Activated gamma-delta T cell treated with anti-CD3 and anti-CD28 coated beads, Interleukin-2, amount 50 U/mL, for 16 hours (primary cell): Measurements from ENCODE around the gene AVPR2.

Source experiments
- DNase-seq: peaks from one replicate; pipeline ENCODE4 v3.0.0-alpha.2; 2020; ENCODE audit warnings: low read depth

AVPR2 gene

GRCh38 chrX:153913701-153914100 is 9.2 kb downstream of the AVPR2 start:
- DNase-seq = no peak

- no peak for DNase-seq
Observed at GRCh38 chrX:153917869-153918268, 13.4 kb downstream of the AVPR2 start.

GRCh38 chrX:153919281-153919680 is 14.8 kb downstream of the AVPR2 start:
- no peak for DNase-seq

- no peak for DNase-seq
Observed at GRCh38 chrX:153920546-153920945, 16.1 kb downstream of the AVPR2 start.

GRCh38 chrX:153921070-153921469 is 16.6 kb downstream of the AVPR2 start:
- DNase-seq = no peak

- DNase-seq = no peak
Observed at GRCh38 chrX:153921511-153922446, 17.3 kb downstream of the AVPR2 start.

- DNase-seq = no peak
Observed at GRCh38 chrX:153922932-153923857, 18.7 kb downstream of the AVPR2 start.

GRCh38 chrX:153924149-153924861 is 19.8 kb downstream of the AVPR2 start:
- no peak for DNase-seq

GRCh38 chrX:153925387-153925738 is 20.9 kb downstream of the AVPR2 start:
- DNase-seq = no peak

- DNase-seq = no peak
Observed at GRCh38 chrX:153925739-153926551, 21.5 kb downstream of the AVPR2 start, which contains the start of gene ARHGAP4. TSS of gene ARHGAP4 (minus strand) at chrX:153926264. CDS start at chrX:153926202, 62 bp downstream.

- no peak for DNase-seq
Observed at GRCh38 chrX:153926552-153926857, 22.0 kb downstream of the AVPR2 start.

GRCh38 chrX:153926858-153927671 is 22.6 kb downstream of the AVPR2 start:
- peak; percentile 70 for DNase-seq

- no peak for DNase-seq
Observed at GRCh38 chrX:153927672-153927921, 23.1 kb downstream of the AVPR2 start.

GRCh38 chrX:153927922-153928760 is 23.7 kb downstream of the AVPR2 start:
- peak; percentile 88 for DNase-seq

- DNase-seq = no peak
Observed at GRCh38 chrX:153928846-153929245, 24.4 kb downstream of the AVPR2 start.

- DNase-seq = no peak
Observed at GRCh38 chrX:153929576-153929975, 25.1 kb downstream of the AVPR2 start.

GRCh38 chrX:153930011-153930910 is 25.8 kb downstream of the AVPR2 start:
- no peak for DNase-seq

- DNase-seq = no peak
Observed at GRCh38 chrX:153931151-153931550, 26.7 kb downstream of the AVPR2 start.

GRCh38 chrX:153931748-153932147 is 27.3 kb downstream of the AVPR2 start:
- DNase-seq = no peak
